HCT116 (cell line): Measurements from ENCODE around the gene CSF1R. TPM values are rescaled to one million over a fixed set of nuclear protein-coding genes. Genes with fewer than 3 reads are reported as not detected.

Experiments used
- ATAC-seq: fragments of 200-7000 bp; cut with Tn5 transposase; 2 replicates; pipeline ENCODE4 v1.9.1; 2020; ENCODE audit warnings: mild to moderate bottlenecking, moderate library complexity
- BruUV-seq: library from RNA; stranded (reverse); fragments of 400-500 nt; replicated peaks from 2 replicates; lab custom pipeline; 2021; lab: Mats Ljungman, UMichigan
- CTCF ChIA-PET: fragments of 300-600 bp; sonication (Branson Sonifier 250); formaldehyde crosslinking; loops from one replicate; lab custom pipeline; 2021; ENCODE audit warnings: antibody characterized with exemption; lab: Charles Lee
- POLR2A ChIA-PET: fragments of 300-600, 350-600 bp; sonication (Branson Sonifier 250); formaldehyde crosslinking; loops from one replicate; lab custom pipeline; 2021; ENCODE audit warnings: antibody characterized with exemption; lab: Charles Lee
- RAD21 ChIA-PET, 2 experiments: fragments of 300-600 bp; sonication (Branson Sonifier 250); formaldehyde crosslinking; loops; one replicate each; lab custom pipeline; 2023; ENCODE audit warnings: low total read pairs in 2 of 2; ENCODE audit not compliant: uncharacterized antibody in 2 of 2, unreplicated experiment in 2 of 2, low non-redundant PET in 1 of 2; lab: Charles Lee
- DNase-seq: peaks from one replicate; pipeline ENCODE4 v3.0.0-alpha.2; 2010; ENCODE audit warnings: low read depth, low spot score
- H2AFZ ChIP-seq: fragments of 200-600 bp; shearing (Covaris generic), sonication (generic); 2 replicates; pipeline ENCODE4 v1.6.1; 2017; ENCODE audit warnings: low read depth, mixed run types, mixed read lengths, antibody characterized with exemption, low read length; ENCODE audit not compliant: poor library complexity, severe bottlenecking
- H3K27ac ChIP-seq: 2 replicates; pipeline ENCODE4 v1.5.1; 2012; ENCODE audit warnings: low read depth, low read length
- H3K27me3 ChIP-seq: fragments of 200-600 bp; sonication (generic); 2 replicates; pipeline ENCODE4 v1.6.1; 2016; ENCODE audit warnings: mixed run types, low read length, mixed read lengths; ENCODE audit not compliant: insufficient read depth
- H3K36me3 ChIP-seq, 2 experiments: fragments of 200-500 bp in 1 of 2; fragments of 200-600 bp in 1 of 2; sonication (Bioruptor generic) in 1 of 2; sonication (generic) in 1 of 2; 2 replicates each; pipeline versions ENCODE4 v1.5.1 to v1.6.1; 2014 to 2016; ENCODE audit warnings: low read length in 2 of 2, inconsistent platforms in 1 of 2, mixed read lengths in 1 of 2, mixed run types in 1 of 2; ENCODE audit not compliant: insufficient read depth in 2 of 2, control insufficient read depth in 1 of 2
- H3K4me1 ChIP-seq, 2 experiments: fragments of 200-600 bp in 1 of 2; sonication (generic) in 1 of 2; 2 replicates each; pipeline versions ENCODE4 v1.5.1 to v1.6.1; 2012 to 2017; ENCODE audit warnings: low read length in 2 of 2, inconsistent platforms in 1 of 2, mild to moderate bottlenecking in 1 of 2, mixed read lengths in 1 of 2, mixed run types in 1 of 2, moderate library complexity in 1 of 2; ENCODE audit not compliant: insufficient read depth in 2 of 2, control insufficient read depth in 1 of 2
- H3K4me2 ChIP-seq: fragments of 200-600 bp; sonication (generic); 2 replicates; pipeline ENCODE4 v1.6.1; 2017; ENCODE audit warnings: mixed run types, low read length, mixed read lengths
- H3K4me3 ChIP-seq, 2 experiments: fragments of 200-600 bp in 1 of 2; sonication (generic) in 1 of 2; replicated peaks in 1 of 2; 2 replicates each; pipeline ENCODE4 v1.5.1; 2011 to 2016; ENCODE audit warnings: low read length in 2 of 2, control low read depth in 1 of 2, low read depth in 1 of 2, mild to moderate bottlenecking in 1 of 2, mixed read lengths in 1 of 2, mixed run types in 1 of 2
- H3K79me2 ChIP-seq: fragments of 200-600 bp; sonication (generic); 2 replicates; pipeline ENCODE4 v1.6.1; 2017; ENCODE audit warnings: mild to moderate bottlenecking, mixed run types, low read length, moderate library complexity, mixed read lengths; ENCODE audit not compliant: insufficient read depth
- H3K9ac ChIP-seq: fragments of 200-600 bp; sonication (generic); 2 replicates; pipeline ENCODE4 v1.6.1; 2016; ENCODE audit warnings: low read length, mixed read lengths
- H3K9me2 ChIP-seq: fragments of 200-600 bp; sonication (generic), shearing (Covaris generic); 2 replicates; pipeline ENCODE4 v1.6.1; 2017; ENCODE audit warnings: mixed run types, mild to moderate bottlenecking, moderate library complexity; ENCODE audit not compliant: insufficient read depth
- H3K9me3 ChIP-seq, 2 experiments: fragments of 200-500 bp in 1 of 2; fragments of 200-600 bp in 1 of 2; sonication (Bioruptor generic) in 1 of 2; sonication (generic) in 1 of 2; 2 replicates each; pipeline ENCODE4 v1.6.1; 2014 to 2017; ENCODE audit warnings: low read length in 2 of 2, mixed read lengths in 2 of 2, inconsistent platforms in 1 of 2, low read depth in 1 of 2, mild to moderate bottlenecking in 1 of 2, mixed run types in 1 of 2, moderate library complexity in 1 of 2; ENCODE audit not compliant: control insufficient read depth in 1 of 2, insufficient read depth in 1 of 2
- H4K20me1 ChIP-seq: fragments of 200-600 bp; sonication (generic), shearing (Covaris generic); 2 replicates; pipeline ENCODE4 v1.6.1; 2017; ENCODE audit warnings: mixed run types, mild to moderate bottlenecking, moderate library complexity; ENCODE audit not compliant: insufficient read depth
- CEBPB ChIP-seq: IDR thresholded peaks from 2 replicates; pipeline ENCODE4 v1.6.1; 2012; ENCODE audit warnings: low read depth
- EZH2 ChIP-seq: fragments of 200-600 bp; sonication (generic); IDR thresholded peaks from 2 replicates; pipeline ENCODE4 v1.6.1; 2017; ENCODE audit warnings: antibody characterized with exemption, mixed run types
- EZH2phosphoT487 ChIP-seq: fragments of 200-600 bp; IDR thresholded peaks from 2 replicates; pipeline ENCODE4 v1.6.1; 2018; ENCODE audit warnings: antibody characterized with exemption, borderline replicate concordance
- RAD21 ChIP-seq: IDR thresholded peaks from 2 replicates; pipeline ENCODE4 v1.6.1; 2012; ENCODE audit warnings: low read depth, mild to moderate bottlenecking
- SP1 ChIP-seq: IDR thresholded peaks from 2 replicates; pipeline ENCODE4 v1.6.1; 2012; ENCODE audit warnings: low read depth
- YY1 ChIP-seq: IDR thresholded peaks from 2 replicates; pipeline ENCODE4 v1.6.1; 2011; ENCODE audit warnings: low read length, low read depth, moderate library complexity, mild to moderate bottlenecking; ENCODE audit not compliant: insufficient replicate concordance; ENCODE audit errors: extremely low read depth
- ZBTB33 ChIP-seq: IDR thresholded peaks from 2 replicates; pipeline ENCODE4 v1.6.1; 2011; ENCODE audit warnings: mild to moderate bottlenecking, low read length, moderate library complexity; ENCODE audit not compliant: insufficient replicate concordance; ENCODE audit errors: extremely low read depth
- ZNF274 ChIP-seq: fragments of 200-500 bp; sonication (Bioruptor generic); IDR thresholded peaks from 2 replicates; pipeline ENCODE4 v1.6.1; 2014; ENCODE audit warnings: mild to moderate bottlenecking, low read depth, low read length, inconsistent platforms
- intact Hi-C: fragments of 100-400 bp; cut with micrococcal nuclease; formaldehyde crosslinking; loops from 2 replicates; pipeline ENCODE4 v1.10.0; 2022
- total RNA-seq: library from RNA; stranded (reverse); gene quantifications from one replicate; pipeline ENCODE4 v1.2.1, GENCODE V29; 2021; ENCODE audit not compliant: unreplicated experiment
- TF ChIP-seq, protein P1 (sequence below): IDR thresholded peaks from 2 replicates; pipeline ENCODE4 v1.6.1; 2012; ENCODE audit warnings: low read depth

The CSF1R gene
- total RNA-seq, 1 experiment from 2014 or later: 0.17 TPM

DNA sequence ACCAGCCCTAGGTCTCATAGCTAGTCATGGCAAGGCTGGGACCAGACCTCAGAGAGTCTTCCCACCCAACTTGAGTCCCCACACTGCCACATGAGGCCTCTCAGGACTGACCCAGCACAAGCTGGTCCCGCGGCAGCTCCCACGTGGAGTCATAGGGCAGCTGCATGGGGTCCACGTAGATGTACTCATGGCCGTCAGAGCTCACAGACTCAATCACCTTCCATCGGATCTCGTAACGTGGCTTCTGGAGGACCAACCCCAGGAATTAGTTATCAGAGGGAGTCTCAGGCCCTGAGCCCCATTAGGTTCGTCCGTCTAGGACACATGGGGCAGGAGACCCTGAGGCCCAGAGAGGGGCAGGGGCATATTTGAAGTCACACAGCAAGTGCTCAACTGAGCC lies 39.0 kb upstream of the CSF1R start:
- CTCF ChIA-PET: interaction anchor here (1.4 kb wide), 1 partner anchor 93 kb away, joined by 3 read pairs; no protein-coding TSS in a partner anchor
- no peaks in the 10 kb centered on the region for H3K27me3 ChIP-seq
- no peaks in the 10 kb centered on the region for H3K36me3 ChIP-seq
- DNase-seq (no peak), ATAC-seq (no peak)
- H4K20me1 ChIP-seq: no peaks in the 10 kb centered on the region
- RAD21 ChIA-PET: no interaction called here
- POLR2A ChIA-PET: no interaction called here
- H3K79me2 ChIP-seq: no peaks in the 10 kb centered on the region
- no TSS peak for BruUV-seq
- intact Hi-C loops: no loop called here
- H3K4me2 ChIP-seq: no peak overlapping the region
- H3K9me2 ChIP-seq: no peaks in the 10 kb centered on the region
- H3K9ac ChIP-seq: no peak overlapping the region
- TF ChIP-seq RAD21 (no peak), ZBTB33 (no peak), CEBPB (no peak), EZH2phosphoT487 (no peak), YY1 (no peak), EZH2 (no peak), ZNF274 (no peak), SP1 (no peak)
- TF ChIP-seq, protein P1, sequence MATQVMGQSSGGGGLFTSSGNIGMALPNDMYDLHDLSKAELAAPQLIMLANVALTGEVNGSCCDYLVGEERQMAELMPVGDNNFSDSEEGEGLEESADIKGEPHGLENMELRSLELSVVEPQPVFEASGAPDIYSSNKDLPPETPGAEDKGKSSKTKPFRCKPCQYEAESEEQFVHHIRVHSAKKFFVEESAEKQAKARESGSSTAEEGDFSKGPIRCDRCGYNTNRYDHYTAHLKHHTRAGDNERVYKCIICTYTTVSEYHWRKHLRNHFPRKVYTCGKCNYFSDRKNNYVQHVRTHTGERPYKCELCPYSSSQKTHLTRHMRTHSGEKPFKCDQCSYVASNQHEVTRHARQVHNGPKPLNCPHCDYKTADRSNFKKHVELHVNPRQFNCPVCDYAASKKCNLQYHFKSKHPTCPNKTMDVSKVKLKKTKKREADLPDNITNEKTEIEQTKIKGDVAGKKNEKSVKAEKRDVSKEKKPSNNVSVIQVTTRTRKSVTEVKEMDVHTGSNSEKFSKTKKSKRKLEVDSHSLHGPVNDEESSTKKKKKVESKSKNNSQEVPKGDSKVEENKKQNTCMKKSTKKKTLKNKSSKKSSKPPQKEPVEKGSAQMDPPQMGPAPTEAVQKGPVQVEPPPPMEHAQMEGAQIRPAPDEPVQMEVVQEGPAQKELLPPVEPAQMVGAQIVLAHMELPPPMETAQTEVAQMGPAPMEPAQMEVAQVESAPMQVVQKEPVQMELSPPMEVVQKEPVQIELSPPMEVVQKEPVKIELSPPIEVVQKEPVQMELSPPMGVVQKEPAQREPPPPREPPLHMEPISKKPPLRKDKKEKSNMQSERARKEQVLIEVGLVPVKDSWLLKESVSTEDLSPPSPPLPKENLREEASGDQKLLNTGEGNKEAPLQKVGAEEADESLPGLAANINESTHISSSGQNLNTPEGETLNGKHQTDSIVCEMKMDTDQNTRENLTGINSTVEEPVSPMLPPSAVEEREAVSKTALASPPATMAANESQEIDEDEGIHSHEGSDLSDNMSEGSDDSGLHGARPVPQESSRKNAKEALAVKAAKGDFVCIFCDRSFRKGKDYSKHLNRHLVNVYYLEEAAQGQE: no peak
- H2AFZ ChIP-seq: no peak overlapping the region
- H3K4me1 ChIP-seq: peaks cover 4 to 19% of the 10 kb centered on the region in 2 experiments; a peak in 3 of 4 replicates
- H3K9me3 ChIP-seq: no peaks in the 10 kb centered on the region
- H3K27ac ChIP-seq: no peak overlapping the region
- H3K4me3 ChIP-seq: no peak overlapping the region
